Right lobe of liver (tissue), 6 donors: ENCODE data around the gene SVIL. TPM values are rescaled to one million over a fixed set of nuclear protein-coding genes. Genes with fewer than 3 reads are reported as not detected.
"Not testable (repeated sequence)": the region's sequence is repeated elsewhere in the genome, so short reads cannot be mapped to it uniquely, and the experiment has no call there.

Experiments used
- ATAC-seq, 4 donors: fragments of 200-7000 bp; cut with Tn5 transposase; one replicate each; pipeline ENCODE4 v1.9.1; 2020; ENCODE audit warnings: mild to moderate bottlenecking in 4 of 4, moderate library complexity in 4 of 4
- DNase-seq, 3 donors: peaks; one replicate each; pipeline ENCODE4 v3.0.0-alpha.2; 2020
- H3K27ac ChIP-seq, 3 donors: fragments of 200-600 bp; one replicate each; pipeline ENCODE4 v1.8.0; 2022
- H3K27me3 ChIP-seq, 2 donors: fragments of 200-600 bp; one replicate each; pipeline ENCODE4 v1.8.0; 2022
- H3K36me3 ChIP-seq, 4 donors: fragments of 200-600 bp; sonication (generic) in 1 of 4; one replicate each; pipeline versions ENCODE4 v1.5.1 to v1.8.0; 2017 to 2022; ENCODE audit warnings: control low read depth in 1 of 4
- H3K4me1 ChIP-seq, 4 donors: fragments of 200-600 bp; sonication (generic) in 1 of 4; one replicate each; pipeline versions ENCODE4 v1.5.1 to v1.8.0; 2017 to 2022; ENCODE audit warnings: control low read depth in 1 of 4
- H3K4me3 ChIP-seq, 3 donors: fragments of 200-600 bp; one replicate each; pipeline ENCODE4 v1.8.0; 2022
- H3K9me3 ChIP-seq, 4 donors: fragments of 200-600 bp; sonication (generic) in 1 of 4; one replicate each; pipeline versions ENCODE4 v1.5.1 to v1.8.0; 2017 to 2022; ENCODE audit warnings: control low read depth in 1 of 4
- CTCF ChIP-seq, 4 donors: fragments of 200-600 bp in 3 of 4; fragments of 450-650 bp in 1 of 4; IDR thresholded peaks; one replicate each; pipeline versions ENCODE4 v1.5.1 to v1.8.0; 2016 to 2022; ENCODE audit warnings: antibody characterized with exemption in 4 of 4, mild to moderate bottlenecking in 2 of 4
- POLR2A ChIP-seq: fragments of 450-650 bp; IDR thresholded peaks from one replicate; pipeline ENCODE4 v1.6.1; 2017; ENCODE audit warnings: antibody characterized with exemption, mild to moderate bottlenecking
- WGBS: methylation state at CpG from one replicate; pipeline ENCODE4 v1.1.6; 2018; ENCODE audit warnings: low coverage, low lambda C conversion rate; ENCODE audit not compliant: insufficient coverage; ENCODE audit errors: missing lambda C conversion rate; 5-methylcytosine and 5-hydroxymethylcytosine counted together
- intact Hi-C, 2 donors: fragments of 100-400 bp; cut with DNase I; formaldehyde crosslinking; loops; one replicate each; pipeline versions ENCODE4 v1.11.2 to v1.14.1; 2022
- total RNA-seq, 6 experiments: library from RNA; depleted of rRNA in 2 of 6; stranded (reverse); fragments of >200 nt in 2 of 6; fragmentation: NEBNext Ultra II Directional in 3 of 6; extraction: Animal tissue kit (Norgen Biotek cat#: 25700) in 3 of 6; gene quantifications; one replicate each; pipeline versions ENCODE4 v1.1.0 to v1.2.4, GENCODE V29; 2016 to 2023
- donor health status: DM: no; HTN: yes; CAD: no.
- donor health status: DM: no; HTN: no; CAD: no.
- donor health status: DM: no; HTN: no; CAD: no.
- donor health status: DM: no; HTN: yes; CAD: no.
- donor health status: DM: no; HTN: yes; CAD: no.

SVIL gene
- total RNA-seq, 6 experiments from 2014 or later, result 12.3 to 15.1 (median 13.6) TPM

- Histone ChIP-seq H3K27me3 (no peaks in the 10 kb centered on the region), H3K27ac (no peak overlapping the region), H3K4me1 (no peaks in the 10 kb centered on the region), H3K36me3 (no peaks in the 10 kb centered on the region), H3K4me3 (no peak overlapping the region), H3K9me3 (no peaks in the 10 kb centered on the region)
- 91% methylated on average over 4 of the region's 6 CpGs for WGBS
- no peak for ATAC-seq
- DNase-seq, result no peak
- intact Hi-C loops, result no loop called here
- TF ChIP-seq CTCF (IDR thresholded peaks at IDR 0.05), result no peak
- TF ChIP-seq POLR2A, result no peak
Observed at GRCh38 chr10:29450405-29450804, 184.4 kb downstream of the SVIL start.

- H3K27ac ChIP-seq, H3K27me3 ChIP-seq, H3K9me3 ChIP-seq, H3K36me3 ChIP-seq, H3K4me1 ChIP-seq, H3K4me3 ChIP-seq: not testable (repeated sequence)
- DNase-seq, result peak; percentile 83 to 88 (median 86)
- intact Hi-C loops, result loop anchor here in 1 of 2 donors (10.0 kb wide), 1 partner anchor 54 kb away; no protein-coding TSS in a partner anchor
- TF ChIP-seq CTCF (IDR thresholded peaks at IDR 0.05), result peak; percentile 65 to 87 (median 86)
- WGBS, result 26% methylated on average over 12 of the region's 21 CpGs
- ATAC-seq, result peak; percentile 94 to 98 (median 96)
Observed at GRCh38 chr10:29448756-29449592, 185.8 kb downstream of the SVIL start.

GRCh38 chr10:29448125-29448524 lies 186.6 kb downstream of the SVIL start:
- no peak for ATAC-seq

DNA sequence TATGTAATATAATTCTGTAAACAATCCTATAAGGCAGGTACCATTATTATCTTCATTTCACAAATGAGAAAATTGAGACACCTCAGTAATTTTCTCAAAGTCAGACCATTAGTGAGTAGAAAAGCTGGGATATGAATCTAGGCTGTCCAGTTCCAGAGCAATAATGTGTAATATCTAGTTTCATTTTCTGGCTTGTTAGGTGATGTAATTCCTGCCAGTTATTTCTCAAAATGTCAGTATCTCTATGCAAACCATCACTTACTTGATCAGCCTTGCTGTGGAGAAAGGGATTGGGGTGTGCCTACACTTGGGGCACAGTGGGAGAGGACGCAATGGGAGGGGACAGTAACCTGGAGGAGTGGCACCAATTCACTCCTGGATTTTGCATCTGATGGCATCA lies 188.4 kb downstream of the SVIL start:
- DNase-seq (no peak), ATAC-seq (peak in 1 of 4 donors; percentile 31)
- Histone ChIP-seq H3K4me1 (no peaks in the 10 kb centered on the region), H3K27ac (no peak overlapping the region), H3K9me3 (no peaks in the 10 kb centered on the region), H3K27me3 (no peaks in the 10 kb centered on the region), H3K4me3 (no peak overlapping the region), H3K36me3 (no peaks in the 10 kb centered on the region)
- 86% methylated on average over 1 of the region's 1 CpG for WGBS
- TF ChIP-seq POLR2A (no peak), CTCF (IDR thresholded peaks at IDR 0.05) (no peak)
- intact Hi-C loops, result loop anchor here in 1 of 2 donors (10.0 kb wide), 1 partner anchor 52 kb away; no protein-coding TSS in a partner anchor

More at GRCh38 chr10:29448125-29448524, 186.6 kb downstream of the SVIL start:
- Histone ChIP-seq H3K4me1 (no peaks in the 10 kb centered on the region), H3K9me3 (no peaks in the 10 kb centered on the region), H3K4me3 (no peak overlapping the region), H3K27ac (no peak overlapping the region), H3K27me3 (no peaks in the 10 kb centered on the region), H3K36me3 (no peaks in the 10 kb centered on the region)
- intact Hi-C loops, result loop anchor here in 1 of 2 donors (10.0 kb wide), 1 partner anchor 53 kb away; no protein-coding TSS in a partner anchor
- 67% methylated on average over 5 of the region's 7 CpGs for WGBS
- DNase-seq, result no peak
- TF ChIP-seq CTCF (IDR thresholded peaks at IDR 0.05), result no peak
- TF ChIP-seq POLR2A, result no peak
